Epithelial cell of esophagus (primary cell): ENCODE results near the gene MAS1L.

Experiments
- DNase-seq: peaks from one replicate; pipeline ENCODE4 v3.0.0; 2010; ENCODE audit warnings: low read depth
- H3K4me3 ChIP-seq: 2 replicates; pipeline ENCODE4 v1.5.1; 2011; ENCODE audit warnings: mild to moderate bottlenecking, low read length, control low read depth
- CTCF ChIP-seq: IDR thresholded peaks from 2 replicates; pipeline ENCODE4 v1.5.1; 2011; ENCODE audit warnings: low read depth, mild to moderate bottlenecking, low read length, control low read depth, inconsistent platforms; ENCODE audit not compliant: insufficient read depth; ENCODE audit errors: missing control alignments

MAS1L gene

DNA sequence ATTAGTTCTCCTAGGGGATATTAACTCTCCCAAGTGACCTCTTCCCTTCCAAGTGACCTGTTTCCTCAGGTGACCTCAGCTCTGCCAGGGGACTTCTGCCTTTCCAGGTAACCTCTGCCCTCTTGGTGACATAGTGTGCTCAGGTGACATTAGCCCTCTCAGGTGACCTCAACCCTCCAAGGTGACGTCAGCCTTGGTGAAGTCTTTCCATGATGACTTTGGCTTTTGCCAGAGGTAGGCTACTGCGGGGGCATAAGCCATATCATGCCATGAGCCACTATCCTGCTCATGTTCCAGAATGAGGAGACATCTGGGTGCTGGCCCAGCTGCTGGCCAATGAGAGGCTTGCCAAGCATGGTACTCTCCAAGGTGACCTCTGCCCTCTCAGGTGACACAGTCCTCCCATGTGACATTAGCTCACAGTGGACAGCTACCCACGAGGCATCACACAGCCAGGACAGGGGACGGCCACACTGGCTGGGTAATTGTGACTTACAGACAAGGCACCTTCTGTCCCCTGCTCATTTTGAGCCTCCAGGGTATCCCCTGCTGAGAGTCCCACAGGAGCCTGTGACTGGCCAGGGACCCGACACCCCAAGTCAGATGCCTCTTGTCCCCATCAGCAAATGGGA, 40.7 kb upstream of the MAS1L start:
- DNase-seq: no peak
- no peak overlapping the region for H3K4me3 ChIP-seq
- no peak for TF ChIP-seq CTCF

GRCh38 chr6:29527564-29527963, 39.8 kb upstream of the MAS1L start:
- TF ChIP-seq CTCF: no peak
- DNase-seq: no peak
- no peak overlapping the region for H3K4me3 ChIP-seq

- no peak for TF ChIP-seq CTCF
These were observed 39.4 kb upstream of the MAS1L start for GRCh38 chr6:29527126-29527525.

GRCh38 chr6:29525311-29525639, 37.5 kb upstream of the MAS1L start:
- TF ChIP-seq CTCF: no peak
- no peak for DNase-seq
- H3K4me3 ChIP-seq: no peak overlapping the region

More at GRCh38 chr6:29527126-29527525, 39.4 kb upstream of the MAS1L start:
- H3K4me3 ChIP-seq: no peak overlapping the region
- no peak for DNase-seq

GRCh38 chr6:29524444-29525310, 36.9 kb upstream of the MAS1L start:
- TF ChIP-seq CTCF: no peak
- no peak overlapping the region for H3K4me3 ChIP-seq
- DNase-seq: no peak

DNA sequence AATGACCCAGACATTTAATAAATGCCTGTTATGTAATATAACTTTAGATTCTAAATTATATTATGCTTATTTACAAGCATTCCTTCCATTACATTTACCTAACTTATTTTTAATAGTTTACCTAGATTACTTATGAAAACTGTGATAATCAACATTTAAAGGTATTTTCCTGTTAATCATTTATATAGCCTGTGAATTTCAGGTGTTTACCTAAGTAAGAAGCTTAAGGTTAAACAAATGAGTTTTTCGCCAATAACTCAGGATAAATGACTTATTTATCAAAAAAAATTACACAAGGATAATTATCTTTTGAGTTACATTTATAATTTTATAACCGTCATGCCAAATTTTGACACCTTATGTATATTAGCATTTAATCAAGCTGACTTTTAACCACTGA, 36.3 kb upstream of the MAS1L start:
- DNase-seq: no peak
- TF ChIP-seq CTCF: no peak

More for the DNA sequence above, 36.3 kb upstream of the MAS1L start:
- no peak overlapping the region for H3K4me3 ChIP-seq
